OCI-LY1 (cell line): ENCODE data around the gene MGAT3.

Source experiments
- H2AFZ ChIP-seq: fragments of 200-600 bp; sonication (generic), shearing (Covaris generic); 2 replicates; pipeline ENCODE4 v1.6.0; 2014; ENCODE audit warnings: antibody characterized with exemption, mild to moderate bottlenecking, low read length
- H3F3A ChIP-seq: fragments of 200-600 bp; sonication (generic), shearing (Covaris generic); 2 replicates; pipeline ENCODE4 v1.6.0; 2014; ENCODE audit warnings: mild to moderate bottlenecking, antibody characterized with exemption, low read length, moderate library complexity; ENCODE audit not compliant: insufficient read depth
- H3K27ac ChIP-seq: fragments of 200-600 bp; sonication (generic); 2 replicates; pipeline ENCODE4 v1.5.1; 2014; ENCODE audit warnings: low read length, mixed run types, mild to moderate bottlenecking, low read depth; ENCODE audit not compliant: poor library complexity, severe bottlenecking
- H3K27me3 ChIP-seq: fragments of 200-600 bp; sonication (generic); 2 replicates; pipeline ENCODE4 v1.6.0; 2014; ENCODE audit warnings: antibody characterized with exemption, mild to moderate bottlenecking, low read length, moderate library complexity; ENCODE audit not compliant: insufficient read depth
- H3K36me3 ChIP-seq: fragments of 200-600 bp; sonication (generic); 2 replicates; pipeline ENCODE4 v1.6.1; 2014; ENCODE audit warnings: mild to moderate bottlenecking, antibody characterized with exemption, low read length, moderate library complexity, mixed read lengths; ENCODE audit not compliant: insufficient read depth
- H3K4me1 ChIP-seq: fragments of 200-600 bp; sonication (generic); 2 replicates; pipeline ENCODE4 v1.5.1; 2014; ENCODE audit warnings: mild to moderate bottlenecking, low read length, moderate library complexity; ENCODE audit not compliant: insufficient read depth, severe bottlenecking
- H3K4me2 ChIP-seq: fragments of 200-600 bp; sonication (generic), shearing (Covaris generic); 2 replicates; pipeline ENCODE4 v1.6.1; 2014; ENCODE audit warnings: low read length
- H3K4me3 ChIP-seq: fragments of 200-600 bp; sonication (generic); 2 replicates; pipeline ENCODE4 v1.5.1; 2014; ENCODE audit warnings: low read length, low read depth, mild to moderate bottlenecking, mixed read lengths; ENCODE audit not compliant: poor library complexity, severe bottlenecking
- H3K79me2 ChIP-seq: fragments of 200-600 bp; shearing (Covaris generic); 2 replicates; pipeline ENCODE4 v1.6.1; 2016; ENCODE audit warnings: mixed run types, low read length, mixed read lengths; ENCODE audit not compliant: insufficient read depth
- H3K9ac ChIP-seq: fragments of 200-600 bp; sonication (generic), shearing (Covaris generic); 2 replicates; pipeline ENCODE4 v1.6.1; 2014; ENCODE audit warnings: mild to moderate bottlenecking, low read length, mixed read lengths
- H3K9me2 ChIP-seq: fragments of 200-600 bp; sonication (generic), shearing (Covaris generic); 2 replicates; pipeline ENCODE4 v1.6.1; 2014; ENCODE audit warnings: low read depth, mild to moderate bottlenecking, low read length, mixed read lengths
- H3K9me3 ChIP-seq: fragments of 200-600 bp; shearing (Covaris generic); 2 replicates; pipeline ENCODE4 v1.6.1; 2014; ENCODE audit warnings: low read length, mixed read lengths
- H4K20me1 ChIP-seq: fragments of 200-600 bp; sonication (generic), shearing (Covaris generic); 2 replicates; pipeline ENCODE4 v1.6.0; 2016; ENCODE audit warnings: mild to moderate bottlenecking, low read length; ENCODE audit not compliant: insufficient read depth
- CTCF ChIP-seq: fragments of 200-600 bp; sonication (generic), shearing (Covaris generic); IDR thresholded peaks from 2 replicates; pipeline ENCODE4 v1.5.1; 2017; ENCODE audit warnings: mild to moderate bottlenecking, antibody characterized with exemption, low read length, moderate library complexity, mixed read lengths
- EZH2 ChIP-seq: fragments of 200-600 bp; sonication (generic), shearing (Covaris generic); IDR thresholded peaks from 2 replicates; pipeline ENCODE4 v1.8.0; 2017; ENCODE audit warnings: borderline replicate concordance, mixed run types, mild to moderate bottlenecking, antibody characterized with exemption, low read length, moderate library complexity, mixed read lengths

The MGAT3 gene

GRCh38 chr22:39522567-39523300 is 65.9 kb downstream of the MGAT3 start:
- peaks cover 56% of the 10 kb centered on the region for H3K36me3 ChIP-seq
- peaks cover 27% of the 10 kb centered on the region for H3F3A ChIP-seq
- peaks cover 55% of the 10 kb centered on the region for H3K4me1 ChIP-seq
- H4K20me1 ChIP-seq = no peaks in the 10 kb centered on the region
- no peaks in the 10 kb centered on the region for H3K27me3 ChIP-seq
- H3K9me3 ChIP-seq = no peaks in the 10 kb centered on the region
- H3K27ac ChIP-seq = peak overlapping the region; percentile 51
- H3K9me2 ChIP-seq = no peaks in the 10 kb centered on the region
- peak overlapping the region; percentile 73 for H3K4me2 ChIP-seq
- peaks cover 14% of the 10 kb centered on the region for H3K79me2 ChIP-seq
- H3K4me3 ChIP-seq = peak overlapping the region; percentile 95
- H3K9ac ChIP-seq = peak overlapping the region; percentile 22
- no peak for TF ChIP-seq CTCF
- no peak for TF ChIP-seq EZH2
- no peak overlapping the region for H2AFZ ChIP-seq

GRCh38 chr22:39524089-39524752 is 67.4 kb downstream of the MGAT3 start:
- Histone ChIP-seq H3K79me2 (peaks cover 14% of the 10 kb centered on the region), H3K9me2 (no peaks in the 10 kb centered on the region), H3K4me1 (peaks cover 58% of the 10 kb centered on the region), H3F3A (peaks cover 28% of the 10 kb centered on the region), H3K4me3 (peak overlapping the region; percentile 5), H3K36me3 (peaks cover 59% of the 10 kb centered on the region), H4K20me1 (no peaks in the 10 kb centered on the region), H3K4me2 (peak overlapping the region; percentile 8; the same call in 1 of the 2 replicates), H3K9ac (no peak overlapping the region), H3K27me3 (no peaks in the 10 kb centered on the region), H3K9me3 (no peaks in the 10 kb centered on the region), H3K27ac (peak overlapping the region; percentile 98), H2AFZ (no peak overlapping the region)
- TF ChIP-seq EZH2 (no peak), CTCF (no peak)

- no peaks in the 10 kb centered on the region for H4K20me1 ChIP-seq
- no peak overlapping the region for H2AFZ ChIP-seq
- peaks cover 28% of the 10 kb centered on the region for H3F3A ChIP-seq
- peak overlapping the region; percentile 5 for H3K4me3 ChIP-seq
- no peaks in the 10 kb centered on the region for H3K27me3 ChIP-seq
- H3K79me2 ChIP-seq = peaks cover 14% of the 10 kb centered on the region
- peak overlapping the region; percentile 18; the same call in 1 of the 2 replicates for H3K4me2 ChIP-seq
- H3K36me3 ChIP-seq = peaks cover 67% of the 10 kb centered on the region
- TF ChIP-seq CTCF = no peak
- TF ChIP-seq EZH2 = no peak
- peaks cover 65% of the 10 kb centered on the region for H3K4me1 ChIP-seq
- H3K9me3 ChIP-seq = no peaks in the 10 kb centered on the region
- no peaks in the 10 kb centered on the region for H3K9me2 ChIP-seq
- H3K27ac ChIP-seq = peak overlapping the region; percentile 98
- H3K9ac ChIP-seq = no peak overlapping the region
Measured at GRCh38 chr22:39524753-39525657, 68.2 kb downstream of the MGAT3 start.
